GM19035 (cell line): Measurements from ENCODE around the gene RMND1.

Source experiments
- ATAC-seq: cut with Tn5 transposase; IDR thresholded peaks from one replicate; pipeline ENCODE4 v1.9.1; 2021; ENCODE audit not compliant: unreplicated experiment

The RMND1 gene, protein sequence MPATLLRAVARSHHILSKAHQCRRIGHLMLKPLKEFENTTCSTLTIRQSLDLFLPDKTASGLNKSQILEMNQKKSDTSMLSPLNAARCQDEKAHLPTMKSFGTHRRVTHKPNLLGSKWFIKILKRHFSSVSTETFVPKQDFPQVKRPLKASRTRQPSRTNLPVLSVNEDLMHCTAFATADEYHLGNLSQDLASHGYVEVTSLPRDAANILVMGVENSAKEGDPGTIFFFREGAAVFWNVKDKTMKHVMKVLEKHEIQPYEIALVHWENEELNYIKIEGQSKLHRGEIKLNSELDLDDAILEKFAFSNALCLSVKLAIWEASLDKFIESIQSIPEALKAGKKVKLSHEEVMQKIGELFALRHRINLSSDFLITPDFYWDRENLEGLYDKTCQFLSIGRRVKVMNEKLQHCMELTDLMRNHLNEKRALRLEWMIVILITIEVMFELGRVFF

GRCh38 chr6:151451950-151452749 lies at the start of gene RMND1:
TSS of gene RMND1 (minus strand) at chr6:151452126. CDS start at chr6:151445811, 6,315 bp downstream.
- ATAC-seq: peak; percentile 97

GRCh38 chr6:151499551-151499950 lies 47.6 kb upstream of the RMND1 start:
- no peak for ATAC-seq

DNA sequence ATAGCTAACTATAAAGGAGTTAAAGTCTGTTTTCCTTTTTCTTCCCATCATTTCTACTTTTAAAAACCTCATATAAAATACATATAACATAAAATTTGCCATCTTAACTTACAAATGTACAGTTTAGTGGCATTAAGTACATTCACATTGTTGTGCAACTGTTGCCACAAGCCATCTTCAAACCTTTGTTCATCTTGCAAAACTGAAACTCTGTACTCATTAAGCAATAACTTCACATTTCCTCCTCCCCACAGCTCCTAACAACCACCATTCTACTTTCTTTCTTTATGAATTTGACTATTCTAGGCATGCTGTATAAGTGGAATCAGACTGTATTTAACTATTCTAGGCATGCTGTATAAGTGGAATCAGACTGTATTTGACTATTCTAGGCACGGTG lies 46.4 kb upstream of the RMND1 start:
- peak; percentile 49 for ATAC-seq

DNA sequence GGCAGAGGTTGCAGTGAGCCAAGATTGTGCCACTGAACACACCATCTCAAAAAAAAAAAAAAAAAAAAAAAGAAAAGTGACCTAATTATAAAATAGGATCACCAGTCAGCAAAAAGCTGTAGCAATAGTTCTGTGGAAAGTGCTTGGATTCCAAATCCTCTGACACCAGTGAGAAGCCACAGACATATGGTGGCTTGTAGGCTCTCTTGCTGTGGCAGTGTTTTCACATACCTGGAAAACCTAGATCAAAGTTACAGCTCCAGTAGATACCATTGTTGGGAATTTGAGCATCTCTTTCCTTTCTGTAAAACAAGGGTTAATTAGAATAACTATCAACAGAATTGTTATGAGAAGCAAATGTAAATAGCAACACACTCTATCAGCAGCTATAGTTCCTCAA lies 46.0 kb upstream of the RMND1 start:
- ATAC-seq: peak; percentile 26

DNA sequence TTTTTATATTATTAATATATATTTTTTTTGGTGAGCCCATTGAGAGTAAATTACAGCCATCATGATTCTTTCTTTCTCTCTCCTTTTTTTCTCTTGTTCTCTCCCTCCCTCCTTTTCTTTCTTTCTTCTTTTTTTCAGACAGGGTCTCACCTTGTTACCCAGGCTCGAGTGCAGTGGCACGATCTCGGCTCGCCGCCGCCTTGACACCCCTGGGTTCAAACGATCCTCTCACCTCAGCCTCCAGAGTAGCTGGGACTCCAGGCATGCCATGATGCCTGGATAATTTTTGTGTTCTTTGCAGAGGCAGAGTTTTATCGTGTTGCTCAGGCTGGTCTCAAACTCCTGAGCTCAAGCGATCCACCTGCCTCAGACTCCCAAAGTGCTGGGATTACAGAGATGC lies 43.5 kb upstream of the RMND1 start:
- no peak for ATAC-seq

DNA sequence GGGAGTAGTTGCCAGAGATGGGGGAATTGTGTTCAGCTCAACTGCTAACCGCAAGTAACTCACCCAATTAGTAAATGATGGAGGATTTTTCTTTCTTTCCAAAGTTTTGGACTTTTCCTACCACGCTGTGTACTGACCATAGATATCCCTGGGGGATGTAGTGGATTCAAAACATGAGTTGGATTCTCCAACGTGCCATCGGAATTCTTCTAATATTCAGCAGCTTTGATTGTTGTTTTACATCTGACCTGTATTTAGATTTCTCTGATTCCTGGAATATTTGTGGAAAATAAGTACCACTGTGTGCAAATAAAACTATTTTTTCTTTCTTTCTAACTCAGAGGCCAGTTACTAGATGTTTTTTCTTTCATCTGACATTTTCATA lies 43.0 kb upstream of the RMND1 start:
- ATAC-seq: no peak

GRCh38 chr6:151494235-151494935 lies 42.5 kb upstream of the RMND1 start:
- no peak for ATAC-seq

DNA sequence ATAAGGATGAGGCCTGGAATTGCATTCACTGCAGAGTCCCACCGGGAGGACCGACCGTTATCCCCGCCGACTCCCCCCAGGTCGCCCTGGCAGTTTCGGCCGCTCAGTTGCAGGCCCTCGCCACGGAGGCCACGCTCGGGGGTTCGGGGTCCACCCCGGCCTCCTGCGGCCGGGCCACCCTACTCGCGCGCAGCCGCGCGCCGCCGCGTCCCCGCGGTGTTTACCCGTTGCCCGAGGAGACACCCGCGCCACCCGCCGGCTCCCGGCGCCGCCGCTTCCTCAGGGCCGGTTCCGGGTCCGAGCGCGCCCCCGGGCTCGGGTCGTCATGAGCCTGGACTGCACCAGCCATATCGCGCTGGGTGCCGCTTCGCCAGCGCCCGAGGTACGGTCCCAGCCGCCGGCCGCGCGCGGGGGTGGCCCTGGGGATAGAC lies 41.9 kb upstream of the RMND1 start, which contains the start of gene CCDC170:
Gene CCDC170, plus strand, starts transcription at position 214 of the 431 bp plus-strand sequence. Its CDS starts 112 bp downstream, at position 326.
- ATAC-seq: no peak

DNA sequence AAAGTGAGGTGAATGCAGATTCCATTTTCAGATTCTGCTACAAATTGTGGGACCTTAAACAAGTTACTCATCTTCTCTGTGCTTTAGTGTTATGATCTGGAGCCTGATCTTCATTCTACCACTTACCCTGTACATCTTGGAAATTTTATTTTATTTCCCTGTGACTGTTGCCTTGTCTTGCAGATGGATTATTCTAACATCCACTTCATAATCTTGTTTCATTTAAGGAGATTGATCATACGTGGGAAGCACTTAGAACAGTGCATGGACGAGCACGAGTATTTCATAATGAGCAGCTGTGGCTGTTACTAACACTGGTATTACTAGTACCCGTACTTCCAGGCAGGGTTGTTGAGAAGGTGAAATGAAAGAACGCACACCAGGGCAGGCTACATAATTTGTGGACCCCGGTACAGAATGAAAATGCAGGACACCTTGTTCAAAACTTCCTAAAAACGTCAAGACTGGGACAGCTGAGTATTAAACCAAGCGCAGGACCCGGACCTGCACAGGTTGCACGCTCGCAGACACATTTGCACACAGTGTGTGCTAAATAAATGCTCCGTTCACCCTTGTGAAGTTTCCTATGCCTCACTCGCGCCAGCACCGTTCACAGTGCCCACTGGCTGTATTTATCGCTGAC lies 41.4 kb upstream of the RMND1 start:
- ATAC-seq: no peak

DNA sequence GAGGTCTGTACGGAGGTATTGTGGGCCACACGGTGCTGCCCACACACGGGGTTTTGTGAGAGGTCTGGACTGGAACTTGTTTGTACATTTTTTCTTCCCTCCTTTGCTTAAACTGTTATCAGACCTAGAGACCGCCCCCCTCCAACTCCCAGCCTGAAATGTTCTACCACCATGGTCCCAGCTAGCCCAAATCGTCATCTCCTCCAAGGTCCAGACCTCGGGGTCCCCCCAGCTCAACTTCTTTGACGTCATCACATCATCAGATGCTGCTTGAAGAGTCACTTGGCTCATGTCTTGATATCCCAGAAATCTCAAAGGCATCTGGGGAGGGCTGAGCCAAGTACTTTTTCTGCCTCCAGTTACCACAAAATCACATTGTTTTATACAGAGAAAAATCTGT lies 39.1 kb upstream of the RMND1 start:
- ATAC-seq: no peak

- ATAC-seq: no peak
Observed at GRCh38 chr6:151488226-151488625, 36.3 kb upstream of the RMND1 start.

DNA sequence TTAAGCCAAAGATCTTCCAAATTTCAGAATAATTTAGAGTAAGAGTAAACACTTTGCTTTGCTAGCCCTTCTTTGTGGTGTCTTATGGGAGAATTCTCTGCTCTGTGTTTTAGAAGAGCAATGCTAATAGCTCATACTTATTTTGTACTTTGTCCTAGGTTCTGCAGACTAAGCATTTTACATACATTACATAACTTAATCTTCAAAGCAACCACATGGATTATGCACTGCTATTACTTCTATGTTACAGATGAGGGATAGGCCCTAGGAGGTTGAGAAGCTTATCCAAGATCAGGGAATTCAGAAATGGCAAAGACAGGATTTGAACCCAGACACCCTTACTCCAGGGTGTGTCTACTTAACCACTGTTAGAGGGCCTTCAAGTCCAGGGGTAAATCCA lies 32.1 kb upstream of the RMND1 start:
- no peak for ATAC-seq

DNA sequence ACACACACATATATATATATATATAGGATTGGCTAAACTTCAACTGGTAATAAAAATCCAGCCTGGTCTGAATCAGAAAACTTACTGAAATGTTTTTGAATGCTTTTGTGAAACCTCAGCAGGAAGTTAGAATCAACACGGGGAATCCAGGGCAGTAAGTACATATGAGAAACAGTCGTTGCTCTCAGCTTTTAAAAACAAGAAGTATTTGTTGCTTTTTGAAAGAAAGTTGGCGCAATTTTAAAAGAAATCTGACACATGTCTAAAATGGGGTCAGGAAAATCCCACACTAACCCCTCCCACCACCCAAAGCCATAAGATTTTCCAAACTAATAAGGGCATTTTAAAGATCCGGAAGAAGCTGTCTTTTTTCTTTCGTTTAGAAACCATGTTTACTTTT lies 30.4 kb upstream of the RMND1 start:
- ATAC-seq: no peak

DNA sequence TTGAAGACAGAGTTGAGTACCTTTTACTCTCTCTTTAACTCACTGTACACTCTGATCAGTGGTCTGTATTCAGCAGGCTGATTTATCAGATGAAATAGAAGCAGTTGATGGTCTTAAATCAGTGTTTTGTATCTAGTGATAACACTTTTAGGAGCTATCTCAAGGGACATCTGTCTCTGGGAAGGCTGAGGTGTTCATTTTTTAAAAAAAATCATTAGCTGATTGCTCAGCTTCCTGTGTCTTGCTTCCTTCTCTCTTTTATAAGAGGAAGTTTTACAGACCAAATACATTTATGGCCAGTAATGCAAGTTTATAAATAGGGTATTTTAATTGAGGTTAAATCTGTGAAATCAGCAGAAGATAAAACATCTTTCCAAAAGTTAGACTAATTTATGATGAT lies 29.9 kb upstream of the RMND1 start:
- ATAC-seq: no peak

GRCh38 chr6:151478670-151479069 lies 26.7 kb upstream of the RMND1 start:
- no peak for ATAC-seq

DNA sequence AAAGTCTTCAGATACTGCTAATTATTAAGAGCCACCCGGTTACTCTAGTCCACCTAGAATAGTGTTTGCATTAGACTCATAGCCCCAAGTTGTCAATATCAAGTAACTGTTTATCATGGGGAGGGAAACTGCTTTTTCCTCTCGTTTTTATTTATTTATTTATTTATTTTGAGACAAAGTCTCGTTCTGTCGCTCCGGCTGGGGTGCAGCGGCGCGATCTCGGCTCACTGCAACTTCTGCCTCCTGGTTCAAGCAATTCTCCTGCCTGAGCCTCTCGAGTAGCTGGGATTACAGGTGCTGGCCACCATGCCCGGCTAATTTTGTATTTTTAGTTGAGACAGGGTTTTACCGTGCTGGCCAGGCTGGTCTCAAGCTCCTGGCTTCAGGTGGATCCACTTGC lies 25.8 kb upstream of the RMND1 start:
- ATAC-seq: no peak

- ATAC-seq: peak; percentile 53
Observed at GRCh38 chr6:151475653-151476523, 24.0 kb upstream of the RMND1 start.

DNA sequence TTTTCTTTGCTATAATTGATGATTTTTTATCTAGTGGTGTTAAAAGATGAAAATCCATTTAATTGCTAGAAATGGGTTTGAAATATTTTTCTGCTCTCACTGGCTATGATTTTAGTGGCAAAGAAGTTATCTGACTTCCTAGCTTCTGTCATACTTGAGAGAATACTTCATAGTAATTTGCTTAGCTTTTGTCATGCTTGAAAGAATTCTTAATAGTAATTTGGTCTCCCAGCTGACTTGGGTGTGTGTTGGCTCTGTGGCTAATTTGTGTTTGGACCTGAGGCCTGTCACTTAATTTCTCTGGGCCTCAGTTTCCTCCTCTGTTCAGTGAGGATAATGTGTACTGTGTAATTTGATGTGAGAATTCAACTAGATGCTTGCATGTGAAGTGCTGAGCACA lies 12.8 kb upstream of the RMND1 start:
- no peak for ATAC-seq

GRCh38 chr6:151461673-151462072 lies 9.7 kb upstream of the RMND1 start:
- ATAC-seq: no peak
